ENCODE data around the gene CDK8.

CDK8 gene

DNA sequence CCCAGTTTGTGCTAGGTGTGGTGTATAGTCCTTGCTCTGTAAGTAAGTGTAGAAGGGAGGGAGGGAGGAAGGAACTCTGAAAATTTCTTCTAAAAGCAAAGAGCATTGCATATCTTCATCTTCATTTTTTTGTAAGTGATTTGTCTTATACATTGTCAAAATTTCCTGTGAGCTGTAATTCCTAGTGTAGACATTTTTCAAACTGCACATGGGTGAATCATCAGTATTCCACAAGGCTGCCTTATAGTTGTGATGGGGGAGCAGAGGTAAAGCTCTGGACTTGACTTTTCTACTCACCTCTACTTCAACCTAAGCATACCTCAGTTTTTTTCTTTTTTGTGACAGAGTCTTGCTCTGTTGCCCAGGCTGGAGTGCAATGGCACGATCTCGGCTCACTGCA, 86.9 kb downstream of the CDK8 start:
- H3K9me2 ChIP-seq (replicated peaks; ENCODE audit: insufficient read depth, low read length) = no peaks in the 10 kb centered on the region
- H3K4me2 ChIP-seq (ENCODE audit: low read depth, low read length, poor library complexity, severe bottlenecking) = no peak overlapping the region
- no peak overlapping the region for H3K4me3 ChIP-seq (ENCODE audit: insufficient read depth, low read length, poor library complexity, severe bottlenecking)
- no peak overlapping the region for H3K27ac ChIP-seq (ENCODE audit: low read depth, low read length)
- no peaks in the 10 kb centered on the region for H3K79me2 ChIP-seq (ENCODE audit: insufficient read depth, low read length)
- H4K20me1 ChIP-seq (ENCODE audit: low read depth, low read length) = no peaks in the 10 kb centered on the region
- H3F3A ChIP-seq (ENCODE audit: insufficient read depth) = no peaks in the 10 kb centered on the region
- no peaks in the 10 kb centered on the region for H3K36me3 ChIP-seq (ENCODE audit: low read length)
- H3K9me3 ChIP-seq (ENCODE audit: insufficient read depth, low read length) = no peaks in the 10 kb centered on the region
- no peak overlapping the region for H3K9ac ChIP-seq (ENCODE audit: low read length)
- no peak overlapping the region for H2AFZ ChIP-seq (ENCODE audit: low read depth, low read length, severe bottlenecking)
- no peaks in the 10 kb centered on the region for H3K27me3 ChIP-seq (ENCODE audit: low read length)
- TF ChIP-seq, protein P1, sequence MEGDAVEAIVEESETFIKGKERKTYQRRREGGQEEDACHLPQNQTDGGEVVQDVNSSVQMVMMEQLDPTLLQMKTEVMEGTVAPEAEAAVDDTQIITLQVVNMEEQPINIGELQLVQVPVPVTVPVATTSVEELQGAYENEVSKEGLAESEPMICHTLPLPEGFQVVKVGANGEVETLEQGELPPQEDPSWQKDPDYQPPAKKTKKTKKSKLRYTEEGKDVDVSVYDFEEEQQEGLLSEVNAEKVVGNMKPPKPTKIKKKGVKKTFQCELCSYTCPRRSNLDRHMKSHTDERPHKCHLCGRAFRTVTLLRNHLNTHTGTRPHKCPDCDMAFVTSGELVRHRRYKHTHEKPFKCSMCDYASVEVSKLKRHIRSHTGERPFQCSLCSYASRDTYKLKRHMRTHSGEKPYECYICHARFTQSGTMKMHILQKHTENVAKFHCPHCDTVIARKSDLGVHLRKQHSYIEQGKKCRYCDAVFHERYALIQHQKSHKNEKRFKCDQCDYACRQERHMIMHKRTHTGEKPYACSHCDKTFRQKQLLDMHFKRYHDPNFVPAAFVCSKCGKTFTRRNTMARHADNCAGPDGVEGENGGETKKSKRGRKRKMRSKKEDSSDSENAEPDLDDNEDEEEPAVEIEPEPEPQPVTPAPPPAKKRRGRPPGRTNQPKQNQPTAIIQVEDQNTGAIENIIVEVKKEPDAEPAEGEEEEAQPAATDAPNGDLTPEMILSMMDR (IDR thresholded peaks at IDR 0.05; ENCODE audit: insufficient read depth, low read length, poor library complexity, severe bottlenecking) = no peak
- TF ChIP-seq EZH2phosphoT487 (conservative IDR thresholded peaks at IDR 0.05; ENCODE audit: low read length) = no peak

- no peak for TF ChIP-seq EZH2phosphoT487 (conservative IDR thresholded peaks at IDR 0.05; ENCODE audit: low read length)
- TF ChIP-seq, protein P1 (IDR thresholded peaks at IDR 0.05; ENCODE audit: insufficient read depth, low read length, poor library complexity, severe bottlenecking) = no peak
- H3F3A ChIP-seq (ENCODE audit: insufficient read depth) = no peaks in the 10 kb centered on the region
- H3K9me2 ChIP-seq (replicated peaks; ENCODE audit: insufficient read depth, low read length) = no peaks in the 10 kb centered on the region
- H3K4me2 ChIP-seq (ENCODE audit: low read depth, low read length, poor library complexity, severe bottlenecking) = no peak overlapping the region
- H2AFZ ChIP-seq (ENCODE audit: low read depth, low read length, severe bottlenecking) = no peak overlapping the region
- no peaks in the 10 kb centered on the region for H3K9me3 ChIP-seq (ENCODE audit: insufficient read depth, low read length)
- H3K9ac ChIP-seq (ENCODE audit: low read length) = no peak overlapping the region
- H3K79me2 ChIP-seq (ENCODE audit: insufficient read depth, low read length) = no peaks in the 10 kb centered on the region
- H3K27ac ChIP-seq (ENCODE audit: low read depth, low read length) = no peak overlapping the region
- H3K27me3 ChIP-seq (ENCODE audit: low read length) = no peaks in the 10 kb centered on the region
- H4K20me1 ChIP-seq (ENCODE audit: low read depth, low read length) = no peaks in the 10 kb centered on the region
- no peak overlapping the region for H3K4me3 ChIP-seq (ENCODE audit: insufficient read depth, low read length, poor library complexity, severe bottlenecking)
- H3K36me3 ChIP-seq (ENCODE audit: low read length) = no peaks in the 10 kb centered on the region
These were observed 89.0 kb downstream of the CDK8 start for GRCh38 chr13:26342898-26343297.

GRCh38 chr13:26343816-26344215, 89.9 kb downstream of the CDK8 start:
- Histone ChIP-seq H3K4me2 (ENCODE audit: low read depth, low read length, poor library complexity, severe bottlenecking) (no peak overlapping the region), H3K9me2 (replicated peaks; ENCODE audit: insufficient read depth, low read length) (no peaks in the 10 kb centered on the region), H3K27me3 (ENCODE audit: low read length) (no peaks in the 10 kb centered on the region), H3K36me3 (ENCODE audit: low read length) (no peaks in the 10 kb centered on the region), H3K27ac (ENCODE audit: low read depth, low read length) (no peak overlapping the region), H3K79me2 (ENCODE audit: insufficient read depth, low read length) (no peaks in the 10 kb centered on the region), H2AFZ (ENCODE audit: low read depth, low read length, severe bottlenecking) (no peak overlapping the region), H4K20me1 (ENCODE audit: low read depth, low read length) (no peaks in the 10 kb centered on the region), H3K9ac (ENCODE audit: low read length) (no peak overlapping the region), H3F3A (ENCODE audit: insufficient read depth) (no peaks in the 10 kb centered on the region), H3K9me3 (ENCODE audit: insufficient read depth, low read length) (no peaks in the 10 kb centered on the region), H3K4me3 (ENCODE audit: insufficient read depth, low read length, poor library complexity, severe bottlenecking) (no peak overlapping the region)
- TF ChIP-seq, protein P1 (IDR thresholded peaks at IDR 0.05; ENCODE audit: insufficient read depth, low read length, poor library complexity, severe bottlenecking) = no peak
- no peak for TF ChIP-seq EZH2phosphoT487 (conservative IDR thresholded peaks at IDR 0.05; ENCODE audit: low read length)
